Lower leg skin (tissue), 4 donors: ENCODE data around the gene LMOD3. TPM values are rescaled to one million over a fixed set of nuclear protein-coding genes. Genes with fewer than 3 reads are reported as not detected.

Source experiments
- DNase-seq, 2 donors: peaks; one replicate each; pipeline ENCODE4 v3.0.0-alpha.2; 2019; ENCODE audit warnings: low spot score in 2 of 2
- H3K4me3 ChIP-seq: fragments of 200-600 bp; sonication (generic); 2 replicates; pipeline ENCODE4 v1.5.1; 2017; ENCODE audit warnings: mild to moderate bottlenecking, low read depth; ENCODE audit not compliant: poor library complexity, severe bottlenecking
- CTCF ChIP-seq, 3 donors: fragments of 450-650 bp; IDR thresholded peaks; one replicate each; pipeline ENCODE4 v1.5.1; 2016; ENCODE audit warnings: antibody characterized with exemption in 3 of 3, mild to moderate bottlenecking in 3 of 3, moderate library complexity in 2 of 3
- POLR2A ChIP-seq, 2 donors: fragments of 450-650 bp; IDR thresholded peaks; one replicate each; pipeline ENCODE4 v1.6.1; 2016 to 2017; ENCODE audit warnings: antibody characterized with exemption in 2 of 2, mild to moderate bottlenecking in 1 of 2, moderate library complexity in 1 of 2
- WGBS, 2 donors: methylation state at CpG; one replicate each; pipeline ENCODE4 v1.1.5; 2018; 5-methylcytosine and 5-hydroxymethylcytosine counted together
- intact Hi-C: fragments of 100-400 bp; cut with DNase I; formaldehyde crosslinking; loops from one replicate; pipeline ENCODE4 v1.15.0; 2023; ENCODE audit warnings: low total_unique reads
- total RNA-seq, 4 donors: library from RNA; depleted of rRNA; stranded (reverse); fragments of >200 nt; gene quantifications; one replicate each; pipeline ENCODE4 v1.1.0, GENCODE V29; 2016

The LMOD3 gene
- total RNA-seq, 4 donors from 2014 or later, result not detected

- intact Hi-C loops, result no loop called here
- 20 to 31% methylated on average over 4 of the region's 4 CpGs for WGBS, 2 donors
- no peak overlapping the region for H3K4me3 ChIP-seq
- TF ChIP-seq CTCF (IDR thresholded peaks at IDR 0.05) (no peak), POLR2A (IDR thresholded peaks at IDR 0.05) (no peak)
- DNase-seq, result no peak
Measured at GRCh38 chr3:69092030-69092516, 30.3 kb downstream of the LMOD3 start.

DNA sequence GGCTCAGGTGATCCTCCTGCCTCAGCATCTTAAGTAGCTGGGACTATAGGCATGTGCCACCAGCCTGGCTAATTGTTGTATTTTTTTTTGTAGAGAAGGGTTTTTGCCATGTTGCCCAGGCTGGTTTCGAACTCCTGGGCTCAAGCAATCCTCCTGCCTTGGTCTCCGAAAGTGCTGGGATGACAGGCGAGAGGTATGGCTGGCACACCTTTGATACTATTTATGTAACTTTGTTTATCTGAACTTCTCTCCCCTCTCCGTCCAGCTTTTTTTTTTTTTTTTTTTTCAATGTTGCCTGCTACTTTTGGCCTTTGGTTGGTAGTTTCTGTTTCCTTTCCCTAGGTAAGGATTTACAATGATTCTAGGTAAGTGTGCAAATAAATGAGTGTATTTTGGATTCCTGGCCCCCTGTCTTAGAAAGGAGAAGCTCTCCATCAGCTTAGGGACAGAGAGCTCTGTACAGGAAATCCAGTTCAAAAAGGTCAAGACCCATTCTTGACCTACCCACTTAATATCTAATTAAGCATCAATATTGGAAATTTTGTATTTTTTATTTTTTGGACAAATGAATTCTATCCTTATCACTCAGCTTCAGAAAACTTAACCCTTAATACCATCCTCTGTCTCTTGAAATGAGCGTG lies 30.9 kb downstream of the LMOD3 start:
- WGBS, 2 donors, result 56 to 60% methylated on average over 5 of the region's 5 CpGs
- DNase-seq, result no peak
- TF ChIP-seq POLR2A (IDR thresholded peaks at IDR 0.05) (no peak), CTCF (IDR thresholded peaks at IDR 0.05) (no peak)
- intact Hi-C loops, result no loop called here
- no peak overlapping the region for H3K4me3 ChIP-seq

DNA sequence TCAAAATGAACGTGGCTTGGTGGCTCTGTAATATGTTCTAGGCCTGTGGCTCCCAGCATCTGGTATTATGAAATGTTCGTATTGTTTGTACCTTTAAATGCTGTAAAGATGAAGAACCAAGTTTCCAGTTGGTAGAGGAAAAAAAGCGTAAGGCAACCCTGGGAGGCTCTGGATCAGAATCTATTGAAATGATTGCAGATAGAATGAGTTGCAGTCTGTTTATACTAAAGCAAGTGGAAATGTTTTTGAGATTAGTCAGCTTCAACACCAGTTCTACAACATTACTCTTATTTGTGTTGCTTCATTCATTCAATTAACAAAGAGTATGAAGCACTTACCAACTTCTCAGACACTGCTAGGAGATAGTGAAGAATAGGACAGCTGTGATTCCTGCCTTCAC lies 32.4 kb downstream of the LMOD3 start:
- WGBS, 2 donors, result 22 to 30% methylated on average over 3 of the region's 3 CpGs
- no peak for TF ChIP-seq POLR2A (IDR thresholded peaks at IDR 0.05)
- no peak for TF ChIP-seq CTCF (IDR thresholded peaks at IDR 0.05)
- no peak overlapping the region for H3K4me3 ChIP-seq
- intact Hi-C loops, result no loop called here
- no peak for DNase-seq

DNA sequence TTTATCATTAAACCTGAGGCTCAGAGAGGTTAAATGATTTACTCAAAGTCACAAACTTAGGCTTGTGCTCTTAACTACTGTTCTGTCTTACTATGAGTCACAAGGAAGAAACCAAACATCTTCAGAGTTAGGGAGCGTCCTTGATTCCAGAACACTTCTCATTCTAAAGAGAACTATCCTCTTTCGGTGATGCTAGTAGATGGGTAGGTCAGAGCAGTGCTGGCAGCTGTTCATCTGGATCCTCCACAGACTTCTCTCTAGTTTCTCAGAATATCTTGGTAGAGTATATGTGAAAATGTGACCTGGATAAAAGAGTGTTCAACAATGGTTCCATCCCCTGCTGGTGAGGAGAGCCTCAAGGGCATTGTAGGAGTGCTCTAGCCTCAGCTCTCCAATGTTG lies 34.3 kb downstream of the LMOD3 start:
- H3K4me3 ChIP-seq, result no peak overlapping the region
- intact Hi-C loops, result no loop called here
- TF ChIP-seq CTCF (IDR thresholded peaks at IDR 0.05) (no peak), POLR2A (IDR thresholded peaks at IDR 0.05) (no peak)
- WGBS, 2 donors, result 16 to 21% methylated on average over 2 of the region's 2 CpGs
- no peak for DNase-seq

GRCh38 chr3:69087030-69087791 lies 35.2 kb downstream of the LMOD3 start:
- 54 to 58% methylated on average over 3 of the region's 3 CpGs for WGBS, 2 donors
- no peak overlapping the region for H3K4me3 ChIP-seq
- intact Hi-C loops, result no loop called here
- TF ChIP-seq POLR2A (IDR thresholded peaks at IDR 0.05), result no peak
- TF ChIP-seq CTCF (IDR thresholded peaks at IDR 0.05), result no peak
- no peak for DNase-seq
